ENCODE measurements around the gene HCN3.

DNA sequence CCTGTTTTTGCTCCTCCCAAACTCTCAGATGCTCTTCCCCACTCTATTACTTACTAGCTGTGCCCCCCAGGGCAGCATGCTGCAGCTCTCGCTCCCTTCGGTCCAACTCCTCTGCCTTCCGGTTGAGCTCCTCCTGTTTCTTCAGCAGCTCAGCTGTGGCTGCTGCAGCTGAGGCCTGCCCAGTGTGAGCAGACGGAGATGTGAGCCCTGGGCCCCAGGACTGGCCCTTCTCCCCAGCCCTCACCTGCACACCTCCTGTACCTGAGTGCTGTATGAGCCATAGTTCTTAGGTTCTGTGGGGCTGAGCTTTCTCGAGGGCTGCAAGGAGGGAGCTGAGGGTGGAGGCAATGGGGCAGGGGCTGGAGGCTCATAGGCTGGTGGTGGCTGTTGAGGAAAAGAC is 17.0 kb upstream of the HCN3 start:
- TF ChIP-seq, protein P1, sequence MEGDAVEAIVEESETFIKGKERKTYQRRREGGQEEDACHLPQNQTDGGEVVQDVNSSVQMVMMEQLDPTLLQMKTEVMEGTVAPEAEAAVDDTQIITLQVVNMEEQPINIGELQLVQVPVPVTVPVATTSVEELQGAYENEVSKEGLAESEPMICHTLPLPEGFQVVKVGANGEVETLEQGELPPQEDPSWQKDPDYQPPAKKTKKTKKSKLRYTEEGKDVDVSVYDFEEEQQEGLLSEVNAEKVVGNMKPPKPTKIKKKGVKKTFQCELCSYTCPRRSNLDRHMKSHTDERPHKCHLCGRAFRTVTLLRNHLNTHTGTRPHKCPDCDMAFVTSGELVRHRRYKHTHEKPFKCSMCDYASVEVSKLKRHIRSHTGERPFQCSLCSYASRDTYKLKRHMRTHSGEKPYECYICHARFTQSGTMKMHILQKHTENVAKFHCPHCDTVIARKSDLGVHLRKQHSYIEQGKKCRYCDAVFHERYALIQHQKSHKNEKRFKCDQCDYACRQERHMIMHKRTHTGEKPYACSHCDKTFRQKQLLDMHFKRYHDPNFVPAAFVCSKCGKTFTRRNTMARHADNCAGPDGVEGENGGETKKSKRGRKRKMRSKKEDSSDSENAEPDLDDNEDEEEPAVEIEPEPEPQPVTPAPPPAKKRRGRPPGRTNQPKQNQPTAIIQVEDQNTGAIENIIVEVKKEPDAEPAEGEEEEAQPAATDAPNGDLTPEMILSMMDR (conservative IDR thresholded peaks at IDR 0.05; ENCODE audit: low read depth, low read length): no peak
- TF ChIP-seq EZH2 (IDR thresholded peaks at IDR 0.05; ENCODE audit: borderline replicate concordance, low read depth, low read length, poor library complexity, severe bottlenecking): no peak
